Measurements from ENCODE around the gene RNF213.

DNA sequence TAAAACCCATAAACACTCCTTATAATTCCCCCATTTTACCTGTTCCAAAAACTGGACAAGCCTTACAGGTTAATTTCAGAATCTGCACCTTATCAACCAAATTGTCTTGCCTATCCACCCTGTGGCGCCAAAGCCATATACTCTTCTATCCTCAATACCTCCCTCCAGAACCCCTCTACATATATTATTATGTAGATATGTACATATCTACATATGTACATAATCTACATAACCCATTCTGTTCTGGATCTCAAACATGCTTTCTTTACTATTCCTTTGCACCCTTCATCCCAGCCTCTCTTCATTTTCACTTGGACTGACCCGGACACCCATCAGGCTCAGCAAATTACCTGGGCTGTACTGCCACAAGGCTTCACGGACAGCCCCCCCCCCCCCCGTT, 142.3 kb downstream of the RNF213 start:
- TF ChIP-seq, protein P1, sequence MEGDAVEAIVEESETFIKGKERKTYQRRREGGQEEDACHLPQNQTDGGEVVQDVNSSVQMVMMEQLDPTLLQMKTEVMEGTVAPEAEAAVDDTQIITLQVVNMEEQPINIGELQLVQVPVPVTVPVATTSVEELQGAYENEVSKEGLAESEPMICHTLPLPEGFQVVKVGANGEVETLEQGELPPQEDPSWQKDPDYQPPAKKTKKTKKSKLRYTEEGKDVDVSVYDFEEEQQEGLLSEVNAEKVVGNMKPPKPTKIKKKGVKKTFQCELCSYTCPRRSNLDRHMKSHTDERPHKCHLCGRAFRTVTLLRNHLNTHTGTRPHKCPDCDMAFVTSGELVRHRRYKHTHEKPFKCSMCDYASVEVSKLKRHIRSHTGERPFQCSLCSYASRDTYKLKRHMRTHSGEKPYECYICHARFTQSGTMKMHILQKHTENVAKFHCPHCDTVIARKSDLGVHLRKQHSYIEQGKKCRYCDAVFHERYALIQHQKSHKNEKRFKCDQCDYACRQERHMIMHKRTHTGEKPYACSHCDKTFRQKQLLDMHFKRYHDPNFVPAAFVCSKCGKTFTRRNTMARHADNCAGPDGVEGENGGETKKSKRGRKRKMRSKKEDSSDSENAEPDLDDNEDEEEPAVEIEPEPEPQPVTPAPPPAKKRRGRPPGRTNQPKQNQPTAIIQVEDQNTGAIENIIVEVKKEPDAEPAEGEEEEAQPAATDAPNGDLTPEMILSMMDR (IDR thresholded peaks at IDR 0.05), result no peak
- no peak for TF ChIP-seq POLR2A (IDR thresholded peaks at IDR 0.05)
